AG10803 (cell line): Measurements from ENCODE around the gene SETD6.

ENCODE experiments used
- DNase-seq: peaks from one replicate; pipeline ENCODE4 v3.0.0; 2010; ENCODE audit warnings: low read depth
- H3K4me3 ChIP-seq: 2 replicates; pipeline ENCODE4 v1.5.1; 2011; ENCODE audit warnings: mild to moderate bottlenecking, low read length, control low read depth
- TF ChIP-seq, protein P1 (sequence below): conservative IDR thresholded peaks from 2 replicates; pipeline ENCODE4 v1.5.1; 2011; ENCODE audit warnings: mild to moderate bottlenecking, low read length, control low read depth, inconsistent platforms

Gene SETD6, protein sequence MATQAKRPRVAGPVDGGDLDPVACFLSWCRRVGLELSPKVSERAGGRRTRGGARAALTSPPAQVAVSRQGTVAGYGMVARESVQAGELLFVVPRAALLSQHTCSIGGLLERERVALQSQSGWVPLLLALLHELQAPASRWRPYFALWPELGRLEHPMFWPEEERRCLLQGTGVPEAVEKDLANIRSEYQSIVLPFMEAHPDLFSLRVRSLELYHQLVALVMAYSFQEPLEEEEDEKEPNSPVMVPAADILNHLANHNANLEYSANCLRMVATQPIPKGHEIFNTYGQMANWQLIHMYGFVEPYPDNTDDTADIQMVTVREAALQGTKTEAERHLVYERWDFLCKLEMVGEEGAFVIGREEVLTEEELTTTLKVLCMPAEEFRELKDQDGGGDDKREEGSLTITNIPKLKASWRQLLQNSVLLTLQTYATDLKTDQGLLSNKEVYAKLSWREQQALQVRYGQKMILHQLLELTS

DNA sequence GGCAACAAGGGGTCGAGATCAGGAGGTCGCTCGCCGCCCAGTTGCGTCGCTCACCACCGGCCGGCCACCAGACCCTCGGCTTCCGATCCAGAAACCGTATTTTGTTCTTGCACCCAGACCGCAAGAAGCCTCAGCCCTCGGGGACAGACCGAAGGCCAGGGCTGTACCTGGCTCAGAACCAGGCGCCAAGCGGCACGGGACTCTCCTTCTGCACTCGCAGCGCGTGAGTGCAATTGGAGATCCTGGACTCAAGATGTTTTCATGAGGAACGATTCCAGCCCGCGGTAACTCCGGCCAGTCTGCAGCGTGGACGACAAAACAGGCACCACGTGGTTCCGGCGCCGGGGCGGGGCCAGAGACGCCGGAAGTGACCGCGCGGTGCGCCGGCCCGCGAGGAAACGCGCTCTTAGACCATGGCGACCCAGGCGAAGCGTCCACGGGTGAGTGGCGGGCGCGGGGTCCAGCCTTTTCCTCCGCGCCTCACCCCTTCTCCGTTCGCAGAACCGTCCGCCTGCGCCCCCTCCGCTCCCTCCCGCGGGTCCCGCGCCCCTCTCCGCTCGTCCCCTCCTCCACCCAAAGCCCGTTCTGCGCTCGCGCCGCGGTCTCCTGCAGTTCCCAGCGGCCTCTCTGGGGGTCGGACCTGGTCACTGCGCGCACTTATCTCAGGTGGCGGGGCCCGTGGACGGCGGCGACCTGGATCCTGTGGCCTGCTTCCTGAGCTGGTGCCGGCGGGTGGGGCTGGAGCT lies at the start of gene SETD6:
SETD6 (plus strand) TSS at position 393 of the 746 bp plus-strand sequence; CDS start at position 414, 21 bp downstream.
- H3K4me3 ChIP-seq = peak within 1 kb of the TSS; percentile 85
- DNase-seq = peak; percentile 86
- TF ChIP-seq, protein P1, sequence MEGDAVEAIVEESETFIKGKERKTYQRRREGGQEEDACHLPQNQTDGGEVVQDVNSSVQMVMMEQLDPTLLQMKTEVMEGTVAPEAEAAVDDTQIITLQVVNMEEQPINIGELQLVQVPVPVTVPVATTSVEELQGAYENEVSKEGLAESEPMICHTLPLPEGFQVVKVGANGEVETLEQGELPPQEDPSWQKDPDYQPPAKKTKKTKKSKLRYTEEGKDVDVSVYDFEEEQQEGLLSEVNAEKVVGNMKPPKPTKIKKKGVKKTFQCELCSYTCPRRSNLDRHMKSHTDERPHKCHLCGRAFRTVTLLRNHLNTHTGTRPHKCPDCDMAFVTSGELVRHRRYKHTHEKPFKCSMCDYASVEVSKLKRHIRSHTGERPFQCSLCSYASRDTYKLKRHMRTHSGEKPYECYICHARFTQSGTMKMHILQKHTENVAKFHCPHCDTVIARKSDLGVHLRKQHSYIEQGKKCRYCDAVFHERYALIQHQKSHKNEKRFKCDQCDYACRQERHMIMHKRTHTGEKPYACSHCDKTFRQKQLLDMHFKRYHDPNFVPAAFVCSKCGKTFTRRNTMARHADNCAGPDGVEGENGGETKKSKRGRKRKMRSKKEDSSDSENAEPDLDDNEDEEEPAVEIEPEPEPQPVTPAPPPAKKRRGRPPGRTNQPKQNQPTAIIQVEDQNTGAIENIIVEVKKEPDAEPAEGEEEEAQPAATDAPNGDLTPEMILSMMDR = no peak; the same call in 1 of the 2 replicates

DNA sequence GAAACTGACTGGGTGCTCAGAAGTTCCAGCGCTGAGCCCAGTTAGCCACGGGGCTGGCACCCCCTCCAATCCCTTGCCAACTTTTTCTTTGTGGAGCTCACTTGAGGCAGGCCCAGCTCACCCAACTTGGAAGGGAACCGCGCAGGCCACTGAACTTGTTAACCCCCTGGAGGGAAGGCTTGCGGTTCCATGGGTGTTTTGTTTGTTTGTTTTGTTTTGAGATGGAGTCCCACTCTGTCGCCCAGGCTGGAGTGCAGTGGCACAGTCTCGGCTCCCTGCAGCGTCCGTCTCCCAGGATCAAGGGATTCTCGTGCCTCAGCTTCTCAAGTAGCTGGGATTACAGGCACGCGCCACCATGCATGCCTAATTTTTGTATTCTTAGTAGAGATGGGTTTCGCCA lies 49.5 kb upstream of the SETD6 start:
- TF ChIP-seq, protein P1 = no peak
- H3K4me3 ChIP-seq = no peak overlapping the region
- no peak for DNase-seq

DNA sequence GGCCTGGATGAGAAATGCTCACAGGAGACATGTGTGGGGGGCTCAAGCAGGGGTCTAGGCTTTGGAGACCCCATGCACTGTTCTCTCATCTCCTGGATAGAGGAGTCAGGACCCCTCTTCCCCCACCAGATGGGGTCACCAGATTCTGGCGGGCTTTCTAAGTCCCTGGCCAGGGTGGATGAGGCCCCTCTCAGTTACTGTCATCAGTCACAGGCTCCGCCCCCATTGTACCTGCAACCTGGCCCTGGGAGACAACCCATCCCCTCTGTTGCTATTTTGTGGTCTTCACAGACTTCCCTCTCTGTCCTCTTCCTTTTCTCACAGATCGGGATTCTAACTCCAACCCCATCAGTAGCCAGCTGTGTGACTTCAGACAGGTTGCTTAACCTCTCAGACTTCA lies 48.9 kb upstream of the SETD6 start:
- DNase-seq = no peak
- TF ChIP-seq, protein P1 = no peak
- no peak overlapping the region for H3K4me3 ChIP-seq

DNA sequence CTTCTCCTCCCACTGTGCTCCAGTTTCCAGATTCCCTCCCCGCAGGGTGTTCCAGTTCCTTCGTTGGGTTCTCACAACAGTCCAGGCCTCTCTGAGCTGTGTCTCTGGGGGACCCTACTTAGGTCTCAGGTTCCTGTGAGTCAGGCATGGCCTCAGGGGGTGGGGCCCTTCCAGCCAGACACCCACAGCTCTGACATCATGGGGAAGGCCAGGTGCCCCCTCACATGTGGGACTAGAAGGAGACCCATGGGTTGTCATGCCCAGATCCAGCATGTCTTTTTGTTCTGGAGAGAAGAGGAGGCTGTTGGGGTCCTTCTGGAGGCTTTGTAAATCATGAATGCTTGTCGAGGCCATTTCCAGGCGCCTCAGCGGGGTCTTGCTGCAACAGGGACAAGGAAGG lies 47.4 kb upstream of the SETD6 start:
- TF ChIP-seq, protein P1 = no peak
- no peak overlapping the region for H3K4me3 ChIP-seq
- DNase-seq = no peak

DNA sequence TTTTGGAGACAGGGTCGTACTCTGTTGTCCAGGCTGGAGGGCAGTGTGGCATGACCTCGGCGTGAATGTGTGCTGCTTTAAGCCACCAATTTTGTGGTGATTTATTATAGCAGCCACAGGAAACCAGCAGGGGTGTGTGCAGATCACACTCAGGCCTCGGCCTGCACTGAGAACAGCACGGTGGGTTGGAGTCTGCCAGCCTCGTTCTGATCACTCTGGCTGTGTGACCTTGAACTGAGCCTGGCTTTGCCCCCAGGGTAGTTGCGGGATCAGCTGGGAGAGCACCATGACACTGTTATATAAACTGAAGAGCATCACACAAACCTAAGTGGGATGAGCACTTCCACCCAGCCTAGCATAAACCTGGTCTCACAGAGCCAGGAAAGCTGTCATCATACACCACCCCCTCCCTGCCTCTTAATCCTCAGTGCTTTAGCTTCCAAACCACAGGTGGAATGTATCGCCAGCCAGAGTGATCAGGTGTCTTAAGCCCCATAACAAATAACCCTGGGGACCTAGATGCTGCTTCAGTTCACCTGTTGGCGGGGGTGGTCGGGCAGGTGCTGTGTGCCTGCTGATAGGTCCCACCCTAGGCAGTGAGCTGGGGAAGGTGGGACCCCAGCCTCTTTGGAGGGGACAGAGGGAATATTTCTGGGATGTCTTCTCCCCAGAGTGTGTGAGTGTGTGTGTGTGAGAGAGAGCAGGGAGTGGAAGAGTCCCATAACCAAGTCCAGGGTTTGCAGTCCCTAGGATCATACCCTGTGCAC lies 43.9 kb upstream of the SETD6 start:
- TF ChIP-seq, protein P1 = no peak
- DNase-seq = no peak

DNA sequence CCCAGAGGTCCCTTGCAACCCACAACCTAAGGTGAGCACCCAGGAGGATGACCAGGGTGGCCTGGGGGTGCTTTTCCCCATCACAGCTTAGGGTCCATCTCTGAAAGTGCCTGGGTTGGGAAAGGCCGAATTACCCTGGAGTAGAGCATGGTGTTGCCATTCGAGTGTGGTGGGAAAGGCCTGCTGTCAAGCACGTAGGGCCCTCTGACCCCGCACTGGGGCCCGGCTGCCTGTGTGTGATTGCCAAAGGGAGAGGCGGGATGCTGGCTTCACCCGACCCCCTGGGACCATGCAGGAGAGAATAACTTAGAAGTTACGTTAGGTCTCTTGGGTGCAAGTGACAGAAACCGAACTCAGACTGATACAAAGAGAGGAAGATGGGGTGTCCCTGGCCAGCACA lies 43.1 kb upstream of the SETD6 start:
- no peak for DNase-seq
- TF ChIP-seq, protein P1 = no peak
- no peak overlapping the region for H3K4me3 ChIP-seq

More for the DNA sequence above, 43.9 kb upstream of the SETD6 start:
- H3K4me3 ChIP-seq = no peak overlapping the region
